Activated naive CD8-positive, alpha-beta T cell treated with anti-CD3 and anti-CD28 coated beads for 36 hours (primary cell): Measurements from ENCODE around the gene UROS. TPM values are rescaled to one million over a fixed set of nuclear protein-coding genes. Genes with fewer than 3 reads are reported as not detected.

Source experiments
- DNase-seq: peaks from one replicate; pipeline ENCODE4 v3.0.0; 2021
- H3K27ac Mint-ChIP-seq: one replicate; pipeline ENCODE4 v1.8.0; 2022; ENCODE audit warnings: mild to moderate bottlenecking, moderate library complexity, mixed read lengths
- H3K27me3 Mint-ChIP-seq: one replicate; pipeline ENCODE4 v1.8.0; 2022; ENCODE audit warnings: mild to moderate bottlenecking, mixed read lengths
- H3K36me3 Mint-ChIP-seq: one replicate; pipeline ENCODE4 v1.8.0; 2021; ENCODE audit warnings: mild to moderate bottlenecking, mixed read lengths
- H3K4me1 Mint-ChIP-seq: one replicate; pipeline ENCODE4 v1.8.0; 2021; ENCODE audit warnings: mixed read lengths
- H3K4me3 Mint-ChIP-seq: one replicate; pipeline ENCODE4 v1.8.0; 2022; ENCODE audit warnings: mild to moderate bottlenecking, moderate library complexity, mixed read lengths
- H3K9me3 Mint-ChIP-seq: one replicate; pipeline ENCODE4 v1.8.0; 2022; ENCODE audit warnings: mixed read lengths
- total RNA-seq, 2 experiments: library from RNA; stranded (reverse); gene quantifications; one replicate each; pipeline ENCODE4 v1.2.3, GENCODE V29; 2021

The UROS gene
- total RNA-seq, 2 experiments from 2014 or later, result 48.4 to 50.1 TPM

DNA sequence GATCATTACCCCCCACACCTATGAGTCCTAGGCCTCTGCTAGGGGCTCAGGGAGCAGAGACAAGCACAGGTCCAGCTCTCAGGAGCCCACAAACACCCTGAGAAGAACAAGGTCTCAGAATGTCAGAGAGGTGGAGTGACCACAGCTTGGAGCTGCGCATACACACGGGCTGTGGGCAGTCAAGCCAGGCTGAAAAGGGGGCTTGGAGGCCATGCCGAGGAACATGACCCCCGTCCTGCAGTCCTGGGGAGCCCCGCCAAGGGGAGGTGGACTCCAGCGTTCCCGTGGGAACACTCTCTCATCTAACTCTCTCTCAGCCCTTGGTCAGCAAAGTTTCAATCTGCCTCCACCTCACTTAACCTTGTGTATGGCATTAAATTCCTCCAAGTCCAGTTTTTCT is 39.6 kb downstream of the UROS start:
- no peak overlapping the region for H3K4me3 Mint-ChIP-seq
- DNase-seq, result no peak
- peaks cover 22% of the 10 kb centered on the region for H3K4me1 Mint-ChIP-seq
- peaks cover 4% of the 10 kb centered on the region for H3K36me3 Mint-ChIP-seq
- no peaks in the 10 kb centered on the region for H3K9me3 Mint-ChIP-seq
- H3K27me3 Mint-ChIP-seq, result no peaks in the 10 kb centered on the region
- no peak overlapping the region for H3K27ac Mint-ChIP-seq

DNA sequence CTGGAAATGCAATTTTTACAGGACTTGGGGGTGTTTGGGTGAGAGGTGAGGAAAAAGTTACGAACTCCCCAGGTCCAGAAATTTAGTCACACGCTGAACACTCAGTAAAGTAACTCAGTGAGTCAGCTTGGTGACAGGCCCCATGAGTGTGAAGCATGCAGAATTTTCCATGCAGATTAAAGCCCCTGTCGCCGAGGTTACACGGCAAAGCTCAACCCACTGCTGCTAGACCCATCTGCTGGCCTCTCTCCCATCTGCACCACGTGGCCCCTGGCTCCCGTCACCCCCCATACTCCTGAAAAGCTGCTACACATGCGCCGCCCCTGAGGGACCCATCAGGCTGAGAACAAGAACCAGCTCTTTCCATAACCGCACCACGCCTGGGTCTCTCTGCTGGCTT is 40.4 kb downstream of the UROS start:
- H3K27me3 Mint-ChIP-seq, result no peaks in the 10 kb centered on the region
- no peak for DNase-seq
- H3K4me1 Mint-ChIP-seq, result peaks cover 14% of the 10 kb centered on the region
- no peaks in the 10 kb centered on the region for H3K9me3 Mint-ChIP-seq
- no peak overlapping the region for H3K4me3 Mint-ChIP-seq
- no peak overlapping the region for H3K27ac Mint-ChIP-seq
- H3K36me3 Mint-ChIP-seq, result no peaks in the 10 kb centered on the region

DNA sequence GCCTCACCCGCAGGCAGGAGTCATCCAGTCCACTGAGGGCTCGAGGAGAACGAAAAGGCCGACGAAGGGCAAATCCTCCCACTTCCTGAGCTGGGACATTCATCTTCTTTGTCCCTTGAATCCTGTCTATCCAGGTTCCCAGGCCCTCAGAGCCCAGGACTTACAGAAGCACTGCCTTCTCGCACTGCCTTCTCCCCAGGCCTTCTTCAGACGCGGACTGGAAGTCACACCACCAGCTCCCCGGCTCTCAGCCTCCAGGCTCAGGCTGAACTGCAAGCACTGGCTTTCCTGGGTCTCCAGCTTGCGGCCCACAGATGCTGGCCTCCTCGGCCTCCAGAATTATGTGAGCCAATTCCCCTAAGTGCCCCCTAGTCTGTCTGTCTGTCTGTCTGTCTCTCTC is 41.0 kb downstream of the UROS start:
- Mint-ChIP-seq H3K27ac (no peak overlapping the region), H3K36me3 (no peaks in the 10 kb centered on the region)

DNA sequence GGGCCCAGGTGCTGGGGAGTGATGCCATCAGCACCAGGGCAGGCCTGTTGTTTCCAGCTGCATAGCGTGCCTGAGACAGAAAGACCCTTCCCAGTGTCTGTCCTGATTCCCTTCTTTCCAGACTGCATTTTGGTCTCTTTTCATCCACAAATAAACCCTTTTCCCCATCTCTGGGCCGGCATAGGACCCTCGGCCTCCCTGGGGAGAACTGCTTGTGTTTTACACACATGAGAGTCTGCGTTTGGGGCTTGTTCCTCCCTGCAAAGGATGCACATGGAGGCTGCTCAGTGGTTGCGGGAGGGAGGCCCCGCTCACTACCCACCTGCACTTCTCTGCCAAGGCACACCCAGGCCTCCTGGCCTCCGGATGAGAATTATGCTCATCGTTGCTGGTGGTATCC is 41.7 kb downstream of the UROS start:
- Mint-ChIP-seq H3K27ac (no peak overlapping the region), H3K4me3 (no peak overlapping the region), H3K36me3 (no peaks in the 10 kb centered on the region), H3K27me3 (no peaks in the 10 kb centered on the region), H3K4me1 (peaks cover 1% of the 10 kb centered on the region), H3K9me3 (no peaks in the 10 kb centered on the region)
- DNase-seq, result no peak

More for the DNA sequence above, 41.0 kb downstream of the UROS start:
- DNase-seq, result no peak
- Mint-ChIP-seq H3K27me3 (no peaks in the 10 kb centered on the region), H3K4me3 (no peak overlapping the region), H3K9me3 (no peaks in the 10 kb centered on the region), H3K4me1 (peaks cover 8% of the 10 kb centered on the region)

DNA sequence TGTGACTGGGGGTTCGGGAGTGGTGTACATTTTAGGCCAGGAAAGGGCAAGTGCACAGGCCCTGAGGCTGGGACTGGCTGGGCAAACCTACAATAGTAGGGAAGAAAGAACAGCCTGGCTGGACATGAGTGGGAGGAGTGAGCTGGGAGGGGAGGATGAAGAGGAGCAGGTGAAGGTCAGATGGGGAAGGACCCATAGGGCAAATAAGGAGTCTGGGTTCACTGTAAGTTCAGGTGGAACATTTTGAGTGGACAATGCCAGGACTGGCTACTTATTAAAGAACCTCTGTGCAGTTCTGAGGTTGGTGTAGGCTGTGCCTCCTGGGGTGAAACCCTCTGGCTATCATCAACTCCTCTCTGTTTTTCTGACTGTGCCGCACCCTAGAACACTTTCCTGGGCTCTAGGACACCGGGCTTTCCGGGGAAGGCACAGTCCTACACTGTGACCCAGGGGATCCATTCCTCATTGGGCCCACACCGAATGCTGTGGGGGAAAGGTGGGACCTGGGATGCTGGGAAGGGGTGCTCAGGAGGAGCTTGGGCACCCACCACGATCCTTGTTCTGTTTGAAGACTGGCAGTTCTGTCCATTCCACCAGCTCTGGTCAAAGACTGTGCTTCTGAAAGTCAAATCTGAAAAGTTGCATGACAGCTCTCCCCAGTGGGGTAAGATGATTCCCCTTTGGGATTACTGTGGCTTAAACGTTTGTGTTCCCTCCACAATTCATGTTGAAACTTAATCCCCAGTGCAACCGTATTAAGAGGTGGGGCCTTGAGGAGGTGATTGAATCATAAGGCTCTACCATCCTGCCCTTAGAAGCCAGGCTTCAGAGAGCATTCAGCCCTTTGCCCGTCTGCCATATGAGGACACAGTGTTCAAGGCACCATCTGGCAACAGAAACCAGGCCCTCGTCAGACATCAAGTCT is 43.4 kb downstream of the UROS start:
- H3K27ac Mint-ChIP-seq, result no peak overlapping the region
- H3K27me3 Mint-ChIP-seq, result no peaks in the 10 kb centered on the region
- no peak overlapping the region for H3K4me3 Mint-ChIP-seq

DNA sequence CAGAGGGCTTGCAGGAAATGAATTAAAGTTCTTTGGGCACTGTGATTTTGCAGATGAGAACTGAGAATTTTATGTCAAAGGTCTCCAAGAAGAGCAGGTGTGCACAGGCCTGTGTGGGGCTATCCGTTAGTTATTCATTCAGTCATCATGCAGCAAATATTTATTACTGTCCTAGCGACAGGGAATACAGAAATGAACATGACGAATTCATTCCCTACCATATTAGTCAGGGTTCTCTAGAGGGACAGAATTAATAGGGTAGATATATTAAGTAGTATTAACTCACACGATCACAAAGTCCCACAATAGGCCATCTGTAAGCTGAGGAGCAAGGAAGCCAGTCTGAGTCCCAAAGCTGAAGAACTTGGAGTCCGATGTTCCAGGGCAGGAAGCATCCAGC is 44.5 kb downstream of the UROS start:
- Mint-ChIP-seq H3K27ac (no peak overlapping the region), H3K36me3 (no peaks in the 10 kb centered on the region), H3K4me3 (no peak overlapping the region), H3K4me1 (no peaks in the 10 kb centered on the region), H3K9me3 (no peaks in the 10 kb centered on the region), H3K27me3 (peaks cover 4% of the 10 kb centered on the region)
- DNase-seq, result no peak

More for the DNA sequence above, 43.4 kb downstream of the UROS start:
- Mint-ChIP-seq H3K4me1 (no peaks in the 10 kb centered on the region), H3K9me3 (no peaks in the 10 kb centered on the region), H3K36me3 (no peaks in the 10 kb centered on the region)
- no peak for DNase-seq

DNA sequence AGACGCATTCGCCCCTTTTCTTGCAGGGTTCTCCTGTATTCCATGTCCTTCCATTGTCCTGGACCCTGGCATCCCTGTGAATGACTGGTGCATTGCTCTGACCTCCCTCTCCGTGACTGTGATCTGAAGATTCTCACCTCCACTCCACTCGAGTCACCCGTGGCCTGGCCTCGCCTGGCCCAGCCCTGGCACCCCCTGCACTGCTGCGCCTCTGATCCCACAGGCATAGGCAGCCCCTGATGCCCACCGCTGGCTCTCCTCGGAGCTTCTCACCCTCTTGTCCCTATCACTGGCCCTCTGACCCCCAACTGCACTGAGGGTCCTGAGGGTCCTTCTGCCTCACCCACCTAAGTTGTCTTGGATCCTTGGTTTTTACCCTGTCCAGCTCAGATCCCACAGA is 45.3 kb downstream of the UROS start:
- H3K27me3 Mint-ChIP-seq, result peaks cover 4% of the 10 kb centered on the region
- no peaks in the 10 kb centered on the region for H3K9me3 Mint-ChIP-seq
- no peak overlapping the region for H3K27ac Mint-ChIP-seq
- no peaks in the 10 kb centered on the region for H3K36me3 Mint-ChIP-seq
- H3K4me3 Mint-ChIP-seq, result no peak overlapping the region
- no peak for DNase-seq
- H3K4me1 Mint-ChIP-seq, result no peaks in the 10 kb centered on the region

DNA sequence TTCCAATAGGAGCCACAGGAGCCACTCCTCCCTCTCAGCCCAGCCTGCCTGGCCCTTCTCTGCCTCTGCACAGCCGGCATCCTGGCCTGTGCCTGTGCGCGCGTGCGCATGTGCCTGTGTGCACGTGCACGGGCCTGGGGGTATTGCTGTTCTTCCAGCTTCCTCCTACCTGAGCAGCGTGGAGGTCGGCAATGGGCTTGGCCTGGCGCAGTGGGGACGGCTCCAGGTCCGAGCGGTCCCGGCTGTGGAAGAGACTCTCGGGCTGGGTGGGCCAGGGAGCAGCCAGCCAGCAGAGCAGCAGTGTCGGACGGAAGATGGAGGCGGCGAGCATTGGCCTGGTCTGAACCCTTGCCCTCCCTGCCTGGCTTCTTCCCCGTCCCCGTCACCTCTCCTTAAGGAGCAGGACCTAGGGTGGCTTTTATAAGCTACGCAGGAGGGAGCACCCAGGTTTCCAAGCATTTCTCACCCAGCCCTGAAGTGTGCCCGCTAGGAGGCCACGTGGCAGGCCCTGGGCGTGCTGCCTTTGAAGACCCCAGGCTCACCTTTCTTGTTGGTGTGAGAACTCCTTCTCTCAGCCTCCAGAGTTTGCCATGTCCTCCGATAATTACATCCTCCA is 47.5 kb downstream of the UROS start, which contains the start of gene MMP21:
Gene MMP21 (minus strand): TSS at position 331 of the 616 bp plus-strand sequence. CDS start 0 bp downstream, at position 331.
- Mint-ChIP-seq H3K27me3 (peaks cover 4% of the 10 kb centered on the region), H3K36me3 (no peaks in the 10 kb centered on the region), H3K27ac (no peak within 1 kb of the TSS), H3K9me3 (no peaks in the 10 kb centered on the region), H3K4me1 (no peaks in the 10 kb centered on the region), H3K4me3 (no peak within 1 kb of the TSS)
- no peak for DNase-seq

DNA sequence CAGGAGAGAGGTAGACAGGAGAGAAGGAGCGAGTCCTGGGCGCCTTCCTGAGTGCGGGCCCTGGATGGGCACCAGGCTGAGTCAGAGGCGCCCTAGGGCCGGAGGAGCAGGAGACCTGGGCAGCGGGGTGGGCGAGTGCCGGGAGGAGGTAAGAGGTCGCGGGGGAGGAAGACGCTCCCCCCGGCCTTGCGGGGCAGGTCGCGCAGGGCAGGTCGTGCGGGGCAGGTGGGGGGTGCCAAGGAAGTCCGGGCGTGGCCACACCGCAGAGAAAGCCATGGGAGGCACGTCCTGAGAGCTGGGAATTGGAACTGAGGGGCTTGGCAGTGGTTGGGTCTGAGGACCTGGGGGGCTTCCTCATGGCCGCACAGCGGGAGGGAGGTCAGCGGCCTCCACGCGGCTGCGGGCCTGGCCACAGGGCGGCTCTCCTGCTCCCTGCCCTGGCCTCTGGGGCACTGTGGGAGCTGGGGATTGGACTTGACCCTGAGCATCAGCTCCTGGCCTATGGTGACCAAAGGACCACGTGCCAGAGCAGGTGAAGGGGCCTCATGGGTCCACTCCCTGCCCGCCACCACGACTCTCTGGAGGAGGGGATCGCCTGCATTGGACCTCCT is 48.4 kb downstream of the UROS start:
- Mint-ChIP-seq H3K9me3 (no peaks in the 10 kb centered on the region), H3K36me3 (no peaks in the 10 kb centered on the region), H3K4me3 (no peak overlapping the region), H3K4me1 (no peaks in the 10 kb centered on the region), H3K27ac (no peak overlapping the region), H3K27me3 (peaks cover 4% of the 10 kb centered on the region)
- DNase-seq, result no peak

DNA sequence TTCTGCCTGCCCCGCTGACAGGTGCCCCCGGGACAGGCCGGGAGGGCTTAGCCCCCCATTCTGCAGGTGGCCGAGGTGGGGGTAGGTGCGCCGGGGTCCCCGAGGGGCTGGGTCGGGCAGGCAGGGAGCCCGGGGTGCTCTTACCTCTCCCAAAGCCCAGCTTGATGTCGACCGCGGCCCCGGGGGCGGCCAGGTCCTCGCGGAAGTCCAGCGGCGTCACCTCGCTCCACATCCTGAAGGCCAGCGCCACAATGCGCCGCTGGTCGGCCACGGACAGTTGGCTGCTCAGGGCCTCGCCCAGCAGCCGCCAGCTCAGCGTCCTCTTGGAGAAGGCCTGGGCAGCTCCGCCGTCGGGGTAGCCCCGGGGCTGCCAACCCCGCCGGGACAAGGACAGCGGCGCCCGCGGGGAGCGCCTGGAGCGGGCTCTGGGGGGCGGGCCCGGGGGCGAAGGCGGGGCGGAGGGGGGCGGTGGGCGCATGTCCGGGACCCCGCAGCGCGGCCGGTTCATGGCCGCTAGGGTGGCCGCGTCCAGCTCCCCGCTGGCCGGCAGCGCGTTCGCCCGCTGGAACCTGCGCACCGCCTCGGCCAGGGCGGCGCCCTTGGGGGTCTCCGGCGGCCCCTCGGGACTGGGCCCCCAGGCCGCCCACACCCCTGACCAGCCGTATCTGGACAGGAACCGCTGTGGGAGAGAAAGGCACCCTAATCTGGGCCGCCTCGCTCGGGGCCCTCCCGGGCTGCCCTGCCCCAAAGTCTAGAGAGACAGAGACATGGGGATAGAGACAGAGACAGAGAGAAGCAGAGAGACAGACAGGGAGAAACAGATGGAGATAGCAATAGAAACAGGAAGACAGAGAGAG is 49.1 kb downstream of the UROS start:
- no peak for DNase-seq
- Mint-ChIP-seq H3K27ac (no peak overlapping the region), H3K9me3 (no peaks in the 10 kb centered on the region), H3K4me1 (no peaks in the 10 kb centered on the region), H3K36me3 (no peaks in the 10 kb centered on the region), H3K4me3 (no peak overlapping the region), H3K27me3 (peaks cover 4% of the 10 kb centered on the region)

DNA sequence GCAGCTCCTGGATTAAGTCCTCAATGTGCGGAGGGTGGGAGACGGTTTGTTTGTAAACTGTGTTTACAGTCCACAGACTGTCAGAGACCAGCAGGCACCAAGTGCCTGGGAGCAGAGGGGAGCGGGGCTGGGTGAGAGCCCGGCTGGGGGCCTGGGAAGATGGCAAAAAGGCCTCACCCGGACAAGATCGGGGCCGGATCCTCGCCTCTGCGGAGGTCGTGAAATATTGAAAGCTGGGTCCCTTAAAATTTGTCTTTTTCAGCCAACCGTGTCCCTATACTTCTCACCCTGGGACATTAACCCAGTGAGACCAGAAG is 50.2 kb downstream of the UROS start:
- no peak for DNase-seq
- Mint-ChIP-seq H3K4me3 (no peak overlapping the region), H3K27ac (no peak overlapping the region), H3K4me1 (no peaks in the 10 kb centered on the region), H3K36me3 (no peaks in the 10 kb centered on the region), H3K9me3 (no peaks in the 10 kb centered on the region), H3K27me3 (peaks cover 4% of the 10 kb centered on the region)

DNA sequence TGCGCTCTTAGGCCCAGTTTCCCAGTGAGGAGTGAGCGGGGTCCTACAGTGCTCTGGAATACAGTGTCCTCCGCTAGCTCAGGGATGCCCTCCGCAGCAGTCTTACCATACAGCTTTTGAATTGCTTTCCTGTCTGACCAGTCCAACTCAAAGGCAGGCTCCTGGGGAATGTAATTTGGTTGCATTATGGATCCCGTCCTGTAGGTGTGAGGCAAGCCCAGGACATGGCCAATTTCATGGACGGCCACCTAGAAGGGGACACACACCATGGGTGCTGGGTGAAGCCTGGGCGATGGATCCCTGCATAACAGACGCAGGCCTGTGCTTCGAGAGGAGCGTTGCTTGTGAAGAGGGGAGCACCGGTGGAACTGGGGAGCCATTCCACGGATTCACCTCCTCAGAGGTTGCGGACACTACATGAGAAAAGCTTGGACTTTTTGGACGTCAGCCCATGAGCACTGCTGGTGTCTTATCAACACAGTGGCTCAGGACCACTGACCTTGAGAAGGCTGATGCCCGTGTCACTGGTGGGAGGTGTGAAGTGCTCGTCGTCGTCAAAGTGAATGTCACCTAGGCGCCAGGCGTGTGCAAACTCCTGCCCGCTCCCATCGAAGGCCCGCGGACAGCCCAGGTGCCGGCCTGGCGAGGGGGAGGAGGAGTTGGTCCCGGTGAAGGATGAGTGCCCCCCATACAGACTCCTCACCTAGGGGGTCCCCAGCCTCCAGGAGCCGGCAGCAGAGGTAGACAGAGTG is 50.8 kb downstream of the UROS start:
- Mint-ChIP-seq H3K4me3 (no peak overlapping the region), H3K27ac (no peak overlapping the region), H3K9me3 (no peaks in the 10 kb centered on the region), H3K36me3 (peaks cover under 1% of the 10 kb centered on the region), H3K4me1 (no peaks in the 10 kb centered on the region), H3K27me3 (peaks cover 4% of the 10 kb centered on the region)
- no peak for DNase-seq

DNA sequence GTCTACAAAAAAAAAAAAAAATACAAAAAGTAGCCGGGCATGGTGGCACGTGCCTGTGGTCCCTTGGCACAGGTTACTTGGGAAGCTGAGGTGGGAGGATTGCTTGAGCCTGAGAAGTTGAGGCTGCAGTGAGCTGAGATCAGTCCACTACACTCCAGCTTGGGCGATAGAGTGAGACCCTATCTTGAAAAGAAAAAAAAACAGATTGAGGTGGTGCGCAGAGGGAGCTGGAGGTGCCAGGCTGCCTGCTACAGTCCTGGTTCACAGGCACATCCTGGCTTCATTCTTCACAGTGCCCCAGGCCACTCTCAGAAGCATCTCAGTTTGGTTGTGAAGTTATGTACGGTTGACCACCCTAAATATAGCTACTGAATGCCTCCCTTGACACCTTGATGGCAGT is 52.2 kb downstream of the UROS start:
- H3K4me3 Mint-ChIP-seq, result no peak overlapping the region
- H3K36me3 Mint-ChIP-seq, result peaks cover 7% of the 10 kb centered on the region
- H3K27me3 Mint-ChIP-seq, result peaks cover 4% of the 10 kb centered on the region
- no peaks in the 10 kb centered on the region for H3K4me1 Mint-ChIP-seq
- H3K9me3 Mint-ChIP-seq, result no peaks in the 10 kb centered on the region
- no peak overlapping the region for H3K27ac Mint-ChIP-seq
- no peak for DNase-seq

DNA sequence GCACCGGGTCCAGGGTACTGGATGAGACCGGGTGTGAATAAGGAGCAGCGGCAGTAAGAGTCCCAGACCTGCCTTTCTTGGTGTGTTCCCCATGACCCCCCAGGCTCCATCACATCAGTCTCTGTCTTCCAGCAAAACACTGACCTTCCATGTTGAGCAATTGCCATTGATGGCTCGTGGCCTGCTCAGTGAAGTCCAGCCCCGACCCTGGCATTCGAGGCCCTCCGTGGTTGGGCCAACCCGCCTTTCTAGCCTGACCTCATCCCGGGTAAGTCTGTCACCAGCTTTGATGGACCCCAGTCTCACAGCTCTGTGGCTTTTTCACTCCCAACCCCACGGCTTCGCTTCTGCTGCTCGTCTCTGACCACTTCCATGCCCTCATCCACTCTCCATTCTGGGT is 53.9 kb downstream of the UROS start:
- Mint-ChIP-seq H3K27ac (no peak overlapping the region), H3K9me3 (no peaks in the 10 kb centered on the region), H3K4me3 (no peak overlapping the region), H3K4me1 (no peaks in the 10 kb centered on the region), H3K27me3 (peaks cover under 1% of the 10 kb centered on the region), H3K36me3 (peaks cover 16% of the 10 kb centered on the region)
- DNase-seq, result no peak
